GM18505 (cell line): ENCODE data around the gene KLHDC7B.
A peak's percentile ranks its signal among the peaks of the same experiment; 100 is the strongest.
"Not testable (repeated sequence)": the region's sequence is repeated elsewhere in the genome, so short reads cannot be mapped to it uniquely, and the experiment has no call there.

ENCODE experiments used
- ATAC-seq: cut with Tn5 transposase; IDR thresholded peaks from one replicate; pipeline ENCODE4 v1.9.1; 2021; ENCODE audit not compliant: unreplicated experiment
- POLR2A ChIP-seq: IDR thresholded peaks from 4 replicates; pipeline ENCODE4 v1.6.1; 2011; ENCODE audit warnings: borderline replicate concordance; ENCODE audit not compliant: insufficient read depth, insufficient read length; ENCODE audit errors: extremely low read depth

Gene KLHDC7B

GRCh38 chr22:50529897-50530579, 15.7 kb upstream of the KLHDC7B start, which contains the start of gene TYMP:
TSS of gene TYMP (minus strand) at chr22:50530012. CDS start at chr22:50529709, 303 bp downstream.
- ATAC-seq: no peak
- peak; percentile 50 for TF ChIP-seq POLR2A

GRCh38 chr22:50530580-50530876, 15.2 kb upstream of the KLHDC7B start:
- ATAC-seq: no peak
- no peak for TF ChIP-seq POLR2A

GRCh38 chr22:50530877-50531545, 14.7 kb upstream of the KLHDC7B start:
- peak; percentile 84 for TF ChIP-seq POLR2A
- no peak for ATAC-seq

GRCh38 chr22:50531546-50531961, 14.1 kb upstream of the KLHDC7B start:
- ATAC-seq: no peak
- peak; percentile 51 for TF ChIP-seq POLR2A

- no peak for ATAC-seq
- TF ChIP-seq POLR2A: no peak
These were observed 13.6 kb upstream of the KLHDC7B start for GRCh38 chr22:50531962-50532674.

GRCh38 chr22:50532824-50533796, 12.6 kb upstream of the KLHDC7B start:
- no peak for TF ChIP-seq POLR2A
- ATAC-seq: no peak

GRCh38 chr22:50533856-50534711, 11.6 kb upstream of the KLHDC7B start:
- ATAC-seq: not testable (repeated sequence)
- TF ChIP-seq POLR2A: peak; percentile 20

GRCh38 chr22:50535113-50535512, 10.6 kb upstream of the KLHDC7B start:
- TF ChIP-seq POLR2A: no peak
- no peak for ATAC-seq

- ATAC-seq: no peak
- no peak for TF ChIP-seq POLR2A
These were observed 9.5 kb upstream of the KLHDC7B start for GRCh38 chr22:50536226-50536625.

GRCh38 chr22:50537765-50538164, 7.9 kb upstream of the KLHDC7B start:
- no peak for TF ChIP-seq POLR2A
- ATAC-seq: no peak

- no peak for TF ChIP-seq POLR2A
- no peak for ATAC-seq
These were observed 5.3 kb upstream of the KLHDC7B start for GRCh38 chr22:50540381-50540780.

GRCh38 chr22:50541667-50542026, 4.1 kb upstream of the KLHDC7B start:
- ATAC-seq: not testable (repeated sequence)
- peak; percentile 28 for TF ChIP-seq POLR2A
